NCI-H187 treated with DMSO at 0.1 percent for 48 hours (cell line): Measurements from ENCODE around the gene ZNF747.

ENCODE experiments used
- DNase-seq: peaks from one replicate; lab custom pipeline; 2025; lab: John Stamatoyannopoulos, UW

Gene ZNF747

GRCh38 chr16:30534368-30535105 lies at the start of gene ZNF747:
ZNF747 (minus strand) TSS chr16:30534858; CDS start chr16:30534679, 179 bp downstream.
- DNase-seq: peak; percentile 16

GRCh38 chr16:30582611-30583340 lies 48.1 kb upstream of the ZNF747 start:
- no peak for DNase-seq

DNA sequence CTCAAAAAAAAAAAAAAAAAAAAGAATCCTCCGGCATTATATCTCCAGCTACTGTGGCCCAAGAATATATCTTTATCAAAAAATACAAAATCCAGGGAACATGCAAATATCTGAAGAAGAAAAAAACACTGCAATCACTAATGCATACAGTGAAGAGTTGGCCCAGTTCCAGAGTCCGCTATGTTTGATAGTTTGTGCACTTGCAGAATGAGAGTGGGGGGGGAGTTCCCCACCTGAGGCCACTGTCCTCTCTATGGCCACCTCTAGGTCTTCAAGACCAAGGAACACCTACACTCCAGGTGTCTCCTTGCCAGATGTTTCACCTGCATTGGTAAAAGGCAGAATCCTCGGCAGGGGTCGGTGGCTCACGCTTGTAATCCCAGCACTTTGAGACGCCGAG lies 46.8 kb upstream of the ZNF747 start:
- DNase-seq: no peak

DNA sequence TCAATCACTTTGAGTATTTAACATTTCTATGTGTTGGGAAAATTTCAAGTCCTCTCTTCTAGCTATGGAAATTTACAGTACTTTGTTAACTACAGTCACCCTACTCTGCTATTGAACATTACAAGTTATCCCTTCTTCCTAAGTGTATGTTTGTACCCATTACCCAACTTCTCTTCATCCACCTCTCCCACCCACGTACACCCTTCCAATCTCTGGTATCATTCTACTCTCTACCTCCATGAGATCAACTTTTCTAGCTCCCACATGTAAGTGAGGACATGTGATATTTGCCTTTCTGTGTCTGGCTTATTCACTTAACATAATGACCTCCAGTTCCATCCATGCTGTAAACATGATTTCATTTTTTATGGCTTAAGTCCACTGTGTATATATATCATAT lies 40.0 kb upstream of the ZNF747 start:
- no peak for DNase-seq

- peak; percentile 89 for DNase-seq
Observed at GRCh38 chr16:30571445-30572322, 37.0 kb upstream of the ZNF747 start, which contains the start of gene ZNF688. ZNF688 (minus strand) TSS chr16:30571714; CDS start chr16:30571629, 85 bp downstream.

DNA sequence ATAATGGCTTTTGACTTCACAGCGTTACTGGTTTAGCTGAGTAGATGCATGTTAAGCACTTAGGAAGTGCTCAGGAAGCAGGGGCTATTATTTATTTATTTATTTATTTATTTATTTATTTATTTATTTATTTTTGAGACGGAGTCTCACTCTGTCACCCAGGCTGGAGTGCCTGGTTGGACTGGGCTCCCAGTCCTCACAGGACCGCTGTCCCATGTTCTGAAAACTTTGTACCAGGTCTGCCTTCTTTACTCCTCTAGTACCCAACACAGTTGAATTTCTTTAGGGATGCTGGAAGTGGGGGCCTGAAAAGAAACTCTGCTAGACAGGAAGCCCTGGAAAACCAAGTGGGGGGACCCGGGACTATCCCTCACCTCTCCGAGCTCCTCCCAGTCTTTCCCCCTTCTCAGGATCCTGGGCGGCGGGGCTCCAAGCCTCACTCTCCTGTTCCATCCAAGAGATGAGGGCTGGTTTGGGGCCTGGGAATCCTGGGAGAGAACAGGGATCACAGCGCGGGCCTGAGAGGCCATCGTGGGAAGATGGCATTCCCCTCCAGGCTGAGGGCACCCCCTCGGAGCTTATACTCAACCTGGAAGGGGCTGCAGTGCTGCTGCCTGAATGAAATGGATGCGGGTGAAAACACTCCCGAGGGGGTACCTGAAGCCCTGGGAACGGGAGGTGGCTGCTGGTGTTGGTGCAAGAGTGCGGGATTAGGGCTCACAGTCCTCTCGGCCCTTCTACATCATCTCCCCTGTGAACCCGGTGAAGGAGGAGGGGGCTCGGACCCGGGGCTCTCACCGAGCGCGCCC lies 36.2 kb upstream of the ZNF747 start:
- DNase-seq: no peak

GRCh38 chr16:30569746-30570635 lies 35.3 kb upstream of the ZNF747 start:
- DNase-seq: no peak

DNA sequence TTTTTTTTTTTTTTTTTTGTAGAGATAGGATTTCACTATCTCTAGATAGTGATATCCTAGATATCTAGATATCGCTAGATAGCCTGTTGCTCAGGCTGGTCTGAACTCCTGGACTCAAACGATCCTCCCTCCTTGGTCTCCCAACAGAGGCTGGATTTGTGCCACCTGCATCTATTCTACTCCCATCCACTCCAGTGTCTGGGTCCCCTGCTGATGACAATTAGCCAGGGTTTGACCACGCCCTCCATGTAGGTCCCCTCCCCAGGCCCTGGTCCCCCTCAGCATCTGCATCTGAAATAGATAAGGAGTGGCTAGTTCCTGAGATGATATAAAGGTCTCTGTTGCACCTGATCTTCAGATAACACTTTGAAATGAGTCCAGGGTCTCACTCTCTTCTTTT lies 34.6 kb upstream of the ZNF747 start:
- DNase-seq: no peak

- DNase-seq: no peak
Observed at GRCh38 chr16:30567991-30568638, 33.5 kb upstream of the ZNF747 start.

- DNase-seq: no peak
Observed at GRCh38 chr16:30567160-30567990, 32.7 kb upstream of the ZNF747 start.

- no peak for DNase-seq
Observed at GRCh38 chr16:30566531-30566930, 31.9 kb upstream of the ZNF747 start.

- DNase-seq: no peak
Observed at GRCh38 chr16:30565984-30566383, 31.3 kb upstream of the ZNF747 start.

GRCh38 chr16:30565526-30565925 lies 30.9 kb upstream of the ZNF747 start:
- no peak for DNase-seq

- DNase-seq: no peak
Observed at GRCh38 chr16:30562021-30562420, 27.4 kb upstream of the ZNF747 start.

DNA sequence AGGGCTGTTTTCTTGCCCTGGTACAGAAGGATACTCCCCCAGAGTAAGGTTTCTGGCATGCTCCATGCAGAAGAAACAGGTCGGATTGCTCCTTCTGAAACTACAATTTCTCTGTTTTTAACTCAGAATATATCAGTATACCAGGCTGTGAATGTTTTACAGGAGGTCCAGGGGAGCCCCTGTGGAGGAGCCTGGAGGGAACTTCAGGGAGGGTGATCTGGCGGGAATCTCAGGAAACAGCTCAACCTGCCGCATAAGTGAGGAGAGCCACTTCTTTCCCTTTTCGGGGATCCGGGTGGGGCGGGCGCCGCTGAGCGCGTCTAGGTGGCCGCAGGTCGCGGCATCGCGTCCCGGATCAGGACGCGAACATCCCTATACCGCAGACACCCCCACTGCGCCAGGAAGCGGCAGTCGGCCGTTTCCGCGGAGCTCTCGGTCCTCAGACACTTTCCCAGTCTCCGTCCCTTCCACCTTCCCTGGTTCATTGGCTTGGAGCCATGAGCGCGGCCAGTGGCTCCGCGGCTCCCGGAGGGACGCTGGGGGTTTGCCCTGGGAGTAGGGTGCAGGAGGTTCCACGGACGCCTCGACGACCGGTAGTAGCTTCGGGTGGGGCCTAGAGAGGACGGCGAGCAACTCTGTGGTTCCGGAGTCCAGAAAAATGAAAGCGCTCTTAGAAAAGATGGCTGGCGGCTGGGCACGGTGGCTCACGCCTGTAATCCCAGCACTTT lies 26.6 kb upstream of the ZNF747 start:
- DNase-seq: no peak

DNA sequence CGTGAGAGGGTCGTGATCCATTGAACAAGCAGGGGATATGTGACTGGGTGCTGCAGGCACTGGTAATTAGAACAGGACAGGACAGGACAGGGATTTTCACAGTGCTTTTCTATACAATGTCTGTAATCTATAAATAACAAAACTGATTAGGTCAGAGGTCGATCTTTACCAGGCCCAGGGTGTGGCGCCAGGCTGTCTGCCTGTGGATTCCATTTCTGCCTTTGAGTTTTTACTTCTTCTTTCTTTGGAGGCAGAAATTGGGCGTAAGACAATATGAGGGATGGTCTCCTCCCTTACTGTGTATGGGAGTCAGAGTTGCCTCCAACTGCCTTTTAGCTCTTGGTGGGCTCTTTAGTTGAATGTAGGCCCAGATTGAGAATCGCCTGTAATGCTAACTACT lies 25.0 kb upstream of the ZNF747 start:
- no peak for DNase-seq

DNA sequence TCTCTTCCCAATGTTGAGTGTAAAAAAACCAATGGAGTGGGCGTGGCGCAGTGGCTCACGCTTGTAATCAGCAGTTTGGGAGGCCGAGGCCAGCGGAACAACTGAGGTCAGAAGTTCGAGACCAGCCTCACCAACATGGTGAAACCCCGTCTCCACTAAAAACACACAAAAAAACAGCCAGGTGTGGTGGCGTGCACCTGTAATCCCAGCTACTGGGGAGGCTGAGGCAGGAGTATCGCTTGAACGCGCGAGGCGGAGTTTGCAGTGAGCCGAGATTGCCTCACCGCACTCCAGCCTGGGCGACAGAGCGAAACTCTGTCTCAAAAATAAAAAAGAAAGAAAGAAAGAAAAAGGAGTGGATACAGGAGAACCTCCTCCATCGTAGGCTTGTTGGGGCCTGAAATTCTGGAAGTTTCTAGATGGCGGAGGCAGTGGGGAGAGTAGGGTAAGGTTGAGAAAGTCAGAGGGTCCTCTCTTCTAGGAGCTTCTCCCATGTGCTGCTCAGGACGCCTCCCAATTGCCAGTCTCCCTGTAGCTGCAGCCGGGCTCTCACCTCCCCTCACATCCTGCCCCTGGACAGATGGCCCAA lies 24.2 kb upstream of the ZNF747 start:
- DNase-seq: no peak
